Measurements from ENCODE around the gene AOC2. TPM values are rescaled to one million over a fixed set of nuclear protein-coding genes. Genes with fewer than 3 reads are reported as not detected.

AOC2 gene
- total and polyA plus RNA-seq, 2 of the 13 experiments (the other 11 are each of a cell fraction or from before 2014, with no cell fraction given): 1.2 to 3.3 TPM

DNA sequence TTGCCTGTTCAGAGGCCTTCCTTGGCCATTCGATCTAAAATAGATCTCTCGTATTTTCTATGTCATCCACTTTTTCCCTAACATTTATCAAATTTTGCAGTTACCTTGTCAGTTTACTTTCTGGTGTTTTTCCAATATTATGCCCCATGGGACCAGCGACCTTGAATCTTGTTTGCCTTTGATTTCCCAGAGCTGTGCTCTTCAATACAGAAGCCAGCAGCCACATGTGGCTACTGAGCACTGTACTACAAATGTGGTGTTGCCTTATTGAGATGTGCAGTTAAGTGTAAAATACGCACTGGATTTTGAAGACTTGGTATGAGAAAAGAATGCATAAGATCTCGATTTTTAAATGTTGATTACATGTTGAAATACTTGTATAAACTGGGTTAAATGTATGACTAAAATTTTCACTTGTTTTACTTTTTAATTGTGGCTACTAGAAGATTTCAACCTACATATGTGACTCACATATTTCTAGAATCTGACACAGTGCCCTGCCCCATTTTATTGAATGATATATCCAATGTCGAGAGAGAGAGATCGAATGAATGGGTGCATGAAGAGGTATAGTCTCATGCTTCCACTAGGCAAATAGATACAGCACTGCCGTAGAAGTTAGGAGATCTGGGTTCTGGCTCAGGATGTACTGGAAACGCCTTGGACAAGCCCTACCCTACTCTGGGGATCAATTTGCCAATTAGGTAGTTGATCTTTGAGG, 12.0 kb upstream of the AOC2 start (continued):
- TF ChIP-seq, protein P1, sequence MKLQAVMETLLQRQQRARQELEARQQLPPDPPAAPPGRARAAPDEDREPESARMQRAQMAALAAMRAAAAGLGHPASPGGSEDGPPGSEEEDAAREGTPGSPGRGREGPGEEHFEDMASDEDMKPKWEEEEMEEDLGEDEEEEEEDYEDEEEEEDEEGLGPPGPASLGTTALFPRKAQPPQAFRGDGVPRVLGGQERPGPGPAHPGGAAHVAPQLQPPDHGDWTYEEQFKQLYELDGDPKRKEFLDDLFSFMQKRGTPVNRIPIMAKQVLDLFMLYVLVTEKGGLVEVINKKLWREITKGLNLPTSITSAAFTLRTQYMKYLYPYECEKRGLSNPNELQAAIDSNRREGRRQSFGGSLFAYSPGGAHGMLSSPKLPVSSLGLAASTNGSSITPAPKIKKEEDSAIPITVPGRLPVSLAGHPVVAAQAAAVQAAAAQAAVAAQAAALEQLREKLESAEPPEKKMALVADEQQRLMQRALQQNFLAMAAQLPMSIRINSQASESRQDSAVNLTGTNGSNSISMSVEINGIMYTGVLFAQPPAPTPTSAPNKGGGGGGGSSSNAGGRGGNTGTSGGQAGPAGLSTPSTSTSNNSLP (IDR thresholded peaks at IDR 0.05; ENCODE audit: low read depth, low read length): peak; percentile 69; the same call in 1 of the 2 replicates
- TF ChIP-seq ZNF354B (CRISPR knock-in tag; IDR thresholded peaks at IDR 0.05) (0 out of 2 replicates have a peak, but pooled peaks have one; percentile 75), ZC3H4 (CRISPR knock-in tag; IDR thresholded peaks at IDR 0.05; ENCODE audit: borderline replicate concordance) (peak; percentile 34; the same call in 1 of the 2 replicates), CBX5 (CRISPR knock-in tag; IDR thresholded peaks at IDR 0.05; ENCODE audit: borderline replicate concordance) (0 out of 2 replicates have a peak, but pooled peaks have one; percentile 15), FOXA1 (IDR thresholded peaks at IDR 0.05) (no peak), FOXA1 (CRISPR knock-in tag; IDR thresholded peaks at IDR 0.05) (peak; percentile 61), ZNF878 (CRISPR knock-in tag; IDR thresholded peaks at IDR 0.05) (peak; percentile 16; the same call in 1 of the 2 replicates), ZNF737 (CRISPR knock-in tag; IDR thresholded peaks at IDR 0.05; ENCODE audit: borderline replicate concordance) (no peak), ZNF687 (CRISPR knock-in tag; IDR thresholded peaks at IDR 0.05) (no peak), KDM6A (CRISPR knock-in tag; IDR thresholded peaks at IDR 0.05; ENCODE audit: low read depth) (0 out of 2 replicates have a peak, but pooled peaks have one; percentile 19), ZNF614 (CRISPR knock-in tag; IDR thresholded peaks at IDR 0.05; ENCODE audit: borderline replicate concordance) (peak; percentile 76), ERF (CRISPR knock-in tag; IDR thresholded peaks at IDR 0.05) (0 out of 2 replicates have a peak, but pooled peaks have one; percentile 16), ZNF800 (CRISPR knock-in tag; IDR thresholded peaks at IDR 0.05) (peak; percentile 10; the same call in 1 of the 2 replicates), HMG20A (CRISPR knock-in tag; IDR thresholded peaks at IDR 0.05; ENCODE audit: borderline replicate concordance) (peak; percentile 44; the same call in 1 of the 2 replicates), ZNF335 (CRISPR knock-in tag; IDR thresholded peaks at IDR 0.05) (no peak), GATAD2A (CRISPR knock-in tag; IDR thresholded peaks at IDR 0.05) (peak; percentile 72)
- TF ChIP-seq, protein P2, sequence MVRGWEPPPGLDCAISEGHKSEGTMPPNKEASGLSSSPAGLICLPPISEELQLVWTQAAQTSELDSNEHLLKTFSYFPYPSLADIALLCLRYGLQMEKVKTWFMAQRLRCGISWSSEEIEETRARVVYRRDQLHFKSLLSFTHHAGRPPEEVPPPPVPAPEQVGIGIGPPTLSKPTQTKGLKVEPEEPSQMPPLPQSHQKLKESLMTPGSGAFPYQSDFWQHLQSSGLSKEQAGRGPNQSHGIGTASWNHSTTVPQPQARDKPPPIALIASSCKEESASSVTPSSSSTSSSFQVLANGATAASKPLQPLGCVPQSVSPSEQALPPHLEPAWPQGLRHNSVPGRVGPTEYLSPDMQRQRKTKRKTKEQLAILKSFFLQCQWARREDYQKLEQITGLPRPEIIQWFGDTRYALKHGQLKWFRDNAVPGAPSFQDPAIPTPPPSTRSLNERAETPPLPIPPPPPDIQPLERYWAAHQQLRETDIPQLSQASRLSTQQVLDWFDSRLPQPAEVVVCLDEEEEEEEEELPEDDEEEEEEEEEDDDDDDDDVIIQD (CRISPR knock-in tag; IDR thresholded peaks at IDR 0.05; ENCODE audit: low read depth): peak; percentile 61; the same call in 1 of the 2 replicates

All from HepG2 (cell line).